Uterus (tissue), 4 donors: ENCODE results near the gene CES4A. TPM values are rescaled to one million over a fixed set of nuclear protein-coding genes. Genes with fewer than 3 reads are reported as not detected.
A peak's percentile ranks its signal among the peaks of the same experiment; 100 is the strongest.

Experiments used
- DNase-seq, 2 donors: peaks; one replicate each; pipeline ENCODE4 v3.0.0-alpha.2; 2019 to 2020
- H3K27ac ChIP-seq, 2 donors: fragments of 200-600 bp; sonication (generic); 1 replicate in 1 of 2; 2 replicates in 1 of 2; pipeline ENCODE4 v1.5.1; 2016 to 2018
- H3K27me3 ChIP-seq, 2 donors: fragments of 200-600 bp; sonication (generic); one replicate each; pipeline ENCODE4 v1.5.1; 2018 to 2019; ENCODE audit warnings: control low read depth in 1 of 2
- H3K36me3 ChIP-seq, 2 donors: fragments of 200-600 bp; sonication (generic); one replicate each; pipeline ENCODE4 v1.5.1; 2019; ENCODE audit warnings: control low read depth in 1 of 2
- H3K4me1 ChIP-seq, 2 donors: fragments of 200-600 bp; sonication (generic); one replicate each; pipeline ENCODE4 v1.5.1; 2018 to 2019; ENCODE audit warnings: control low read depth in 1 of 2
- H3K4me3 ChIP-seq, 2 donors: fragments of 200-600 bp; sonication (generic); 1 replicate in 1 of 2; 2 replicates in 1 of 2; pipeline ENCODE4 v1.5.1; 2018 to 2019; ENCODE audit warnings: mild to moderate bottlenecking in 1 of 2
- H3K9me3 ChIP-seq, 2 donors: fragments of 200-600 bp; sonication (generic); one replicate each; pipeline ENCODE4 v1.5.1; 2019; ENCODE audit warnings: control low read depth in 1 of 2
- POLR2A ChIP-seq, 2 donors: fragments of 450-650 bp; IDR thresholded peaks; one replicate each; pipeline ENCODE4 v1.6.1; 2016; ENCODE audit warnings: antibody characterized with exemption in 2 of 2, mild to moderate bottlenecking in 1 of 2, moderate library complexity in 1 of 2
- intact Hi-C: fragments of 100-400 bp; cut with DNase I; formaldehyde crosslinking; loops from one replicate; pipeline ENCODE4 v1.15.1; 2023; ENCODE audit warnings: low total_unique reads
- total RNA-seq, 4 donors: library from RNA; depleted of rRNA in 3 of 4; stranded (reverse); fragments of >200 nt in 3 of 4; gene quantifications; one replicate each; pipeline versions ENCODE4 v1.1.0 to v1.2.4, GENCODE V29; 2014 to 2023
- TF ChIP-seq, protein P1 (sequence below), 4 experiments: fragments of 200-600 bp in 2 of 4; fragments of 450-650 bp in 2 of 4; sonication (generic) in 2 of 4; IDR thresholded peaks; one replicate each; pipeline ENCODE4 v1.5.1; 2016 to 2019; ENCODE audit warnings: antibody characterized with exemption in 4 of 4, mild to moderate bottlenecking in 2 of 4, moderate library complexity in 1 of 4
- donor health status: DM: yes; HTN: yes; CAD: no.

Gene CES4A
- total RNA-seq, 4 donors from 2014 or later: 0.29 to 9.6 (median 5.4) TPM

DNA sequence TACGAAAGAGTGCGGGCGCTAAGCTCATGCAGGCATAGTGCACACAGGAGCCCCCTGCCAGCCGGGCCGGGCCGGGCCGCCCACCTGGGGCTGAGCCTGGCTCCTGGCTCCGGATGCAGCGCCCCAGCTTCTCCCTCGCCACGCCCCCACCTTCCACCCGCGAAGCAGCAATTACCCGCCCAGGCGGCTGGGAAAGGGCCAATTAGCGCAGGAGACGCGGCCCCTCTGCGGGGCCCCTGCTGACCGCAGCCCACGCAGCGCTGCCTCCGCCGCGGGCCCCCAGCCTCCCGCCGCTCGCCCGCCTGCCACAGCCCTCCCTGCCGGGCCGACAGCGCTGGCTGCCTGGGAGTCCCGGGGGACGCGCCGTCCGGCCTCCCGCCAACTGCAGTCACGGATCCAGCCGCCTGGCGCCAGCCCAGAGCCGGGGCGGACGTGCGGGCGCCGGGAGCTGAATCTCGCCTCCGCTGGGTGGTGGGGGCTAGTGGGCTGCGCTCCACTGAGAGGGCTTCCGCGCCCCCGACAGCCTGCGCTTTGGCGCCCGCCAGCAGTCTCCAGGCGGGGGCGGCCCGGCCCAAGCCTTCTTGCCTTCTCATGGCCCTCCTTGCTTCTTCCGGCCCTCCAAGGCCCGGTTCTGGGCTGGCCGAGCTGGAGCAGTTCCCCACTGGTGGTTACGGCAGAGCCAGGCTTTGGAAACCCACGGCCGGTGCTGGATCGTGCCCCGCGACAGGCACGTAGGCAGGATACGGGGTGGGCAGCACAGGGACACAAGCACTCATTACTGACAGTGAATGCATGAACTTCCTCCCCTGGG lies 25.6 kb downstream of the CES4A start:
- intact Hi-C loops: no loop called here
- no peaks in the 10 kb centered on the region for H3K9me3 ChIP-seq
- H3K36me3 ChIP-seq: no peaks in the 10 kb centered on the region
- H3K4me3 ChIP-seq: peak overlapping the region; percentile 40 to 49
- TF ChIP-seq, protein P1, sequence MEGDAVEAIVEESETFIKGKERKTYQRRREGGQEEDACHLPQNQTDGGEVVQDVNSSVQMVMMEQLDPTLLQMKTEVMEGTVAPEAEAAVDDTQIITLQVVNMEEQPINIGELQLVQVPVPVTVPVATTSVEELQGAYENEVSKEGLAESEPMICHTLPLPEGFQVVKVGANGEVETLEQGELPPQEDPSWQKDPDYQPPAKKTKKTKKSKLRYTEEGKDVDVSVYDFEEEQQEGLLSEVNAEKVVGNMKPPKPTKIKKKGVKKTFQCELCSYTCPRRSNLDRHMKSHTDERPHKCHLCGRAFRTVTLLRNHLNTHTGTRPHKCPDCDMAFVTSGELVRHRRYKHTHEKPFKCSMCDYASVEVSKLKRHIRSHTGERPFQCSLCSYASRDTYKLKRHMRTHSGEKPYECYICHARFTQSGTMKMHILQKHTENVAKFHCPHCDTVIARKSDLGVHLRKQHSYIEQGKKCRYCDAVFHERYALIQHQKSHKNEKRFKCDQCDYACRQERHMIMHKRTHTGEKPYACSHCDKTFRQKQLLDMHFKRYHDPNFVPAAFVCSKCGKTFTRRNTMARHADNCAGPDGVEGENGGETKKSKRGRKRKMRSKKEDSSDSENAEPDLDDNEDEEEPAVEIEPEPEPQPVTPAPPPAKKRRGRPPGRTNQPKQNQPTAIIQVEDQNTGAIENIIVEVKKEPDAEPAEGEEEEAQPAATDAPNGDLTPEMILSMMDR (IDR thresholded peaks at IDR 0.05): peak in 3 of 4 experiments; percentile 27 to 54 (median 33)
- peak in 1 of 2 donors; percentile 50 for TF ChIP-seq POLR2A (IDR thresholded peaks at IDR 0.05)
- H3K27me3 ChIP-seq: no peaks in the 10 kb centered on the region
- peak; percentile 80 to 90 for DNase-seq
- peaks cover 0 to 8% of the 10 kb centered on the region in 2 donors for H3K4me1 ChIP-seq
- H3K27ac ChIP-seq: peak overlapping the region; percentile 54 to 78

DNA sequence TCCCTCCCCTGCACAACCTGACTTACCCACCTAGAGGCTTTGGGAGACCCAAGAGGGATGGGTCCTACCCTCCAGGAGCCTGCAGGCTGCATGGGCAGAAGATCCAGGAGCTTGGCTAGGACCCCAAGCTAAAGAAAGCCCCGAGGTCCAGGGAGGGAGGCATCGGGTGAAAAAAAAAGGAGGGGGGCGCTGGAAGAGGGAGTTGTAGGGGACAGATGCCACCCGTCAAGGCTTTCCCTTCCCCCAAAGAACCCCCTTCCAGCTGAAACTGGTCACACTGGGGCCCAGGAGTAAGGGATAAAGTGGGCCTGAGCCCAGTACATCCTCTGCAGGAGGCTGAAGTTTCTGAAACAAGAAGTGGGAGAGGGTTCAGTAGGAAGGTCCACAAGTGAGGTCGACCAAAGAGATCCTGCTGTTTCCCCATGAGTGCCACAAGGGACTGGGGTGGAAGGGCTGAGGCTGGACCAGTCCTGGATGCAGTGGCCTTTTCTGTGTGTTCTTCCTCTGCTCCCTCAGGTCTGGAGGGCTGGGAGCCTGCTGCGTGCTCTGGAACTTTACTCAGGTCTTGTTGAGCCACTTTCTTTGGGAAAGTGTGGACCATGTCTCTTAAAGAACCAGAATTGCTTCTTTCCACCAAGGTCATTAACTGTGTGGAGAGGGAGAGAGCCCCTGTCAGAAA lies 26.4 kb downstream of the CES4A start:
- Histone ChIP-seq H3K27me3 (no peaks in the 10 kb centered on the region), H3K36me3 (no peaks in the 10 kb centered on the region), H3K27ac (peak overlapping the region; percentile 54 to 78), H3K4me1 (peaks cover 0 to 8% of the 10 kb centered on the region in 2 donors), H3K9me3 (no peaks in the 10 kb centered on the region), H3K4me3 (peak overlapping the region in 1 of 2 donors; percentile 49)
- TF ChIP-seq, protein P1 (IDR thresholded peaks at IDR 0.05): no peak
- TF ChIP-seq POLR2A (IDR thresholded peaks at IDR 0.05): no peak
- DNase-seq: peak in 1 of 2 donors; percentile 4
- intact Hi-C loops: no loop called here

DNA sequence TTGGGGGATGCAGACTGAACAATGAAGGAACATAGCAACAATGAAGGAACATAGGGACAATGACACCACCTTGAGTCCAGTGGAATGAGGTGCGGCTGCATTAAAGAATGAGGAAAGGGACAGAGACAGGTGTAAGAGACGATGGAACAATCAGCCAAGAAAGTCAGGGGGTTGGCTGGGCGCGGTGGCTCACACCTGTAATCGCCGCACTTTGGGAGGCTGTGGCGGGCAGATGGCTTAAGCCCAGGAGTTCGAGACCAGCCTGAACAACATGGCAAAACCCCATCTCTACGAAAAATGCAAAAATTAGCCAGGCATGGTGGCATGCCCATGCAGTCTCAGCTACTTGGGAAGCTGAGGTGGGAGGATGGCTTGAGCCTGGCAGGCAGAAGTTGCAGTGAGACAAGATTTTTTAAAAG lies 26.9 kb downstream of the CES4A start:
- Histone ChIP-seq H3K27me3 (no peaks in the 10 kb centered on the region), H3K27ac (no peak overlapping the region), H3K36me3 (no peaks in the 10 kb centered on the region), H3K9me3 (no peaks in the 10 kb centered on the region), H3K4me1 (peaks cover 0 to 8% of the 10 kb centered on the region in 2 donors), H3K4me3 (no peak overlapping the region)
- intact Hi-C loops: no loop called here
- TF ChIP-seq POLR2A (IDR thresholded peaks at IDR 0.05): no peak
- TF ChIP-seq, protein P1 (IDR thresholded peaks at IDR 0.05): no peak
- DNase-seq: peak in 1 of 2 donors; percentile 7

DNA sequence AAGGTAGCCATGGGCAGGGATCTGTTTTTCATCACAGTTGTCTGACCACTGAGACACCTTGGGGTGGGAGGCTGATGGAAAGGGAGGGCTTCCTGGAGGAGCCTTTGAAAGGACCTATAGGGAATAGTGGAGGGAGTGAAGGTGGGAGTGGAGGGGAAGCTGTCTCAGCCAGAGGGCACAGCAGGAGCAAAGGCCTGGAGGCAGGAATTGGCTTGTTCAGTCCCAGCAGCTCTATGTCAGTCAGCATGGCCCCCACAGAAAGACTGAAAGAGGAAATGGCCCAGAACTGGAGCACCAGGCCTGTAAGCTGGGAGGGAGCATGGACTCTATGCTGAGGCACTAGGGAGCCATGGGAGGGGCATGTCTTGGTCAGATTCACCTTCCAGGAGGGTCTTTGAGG lies 27.8 kb downstream of the CES4A start:
- Histone ChIP-seq H3K36me3 (no peaks in the 10 kb centered on the region), H3K4me1 (peaks cover 0 to 8% of the 10 kb centered on the region in 2 donors), H3K27ac (no peak overlapping the region), H3K27me3 (no peaks in the 10 kb centered on the region), H3K4me3 (no peak overlapping the region), H3K9me3 (no peaks in the 10 kb centered on the region)
- intact Hi-C loops: no loop called here
- no peak for TF ChIP-seq POLR2A (IDR thresholded peaks at IDR 0.05)
- TF ChIP-seq, protein P1 (IDR thresholded peaks at IDR 0.05): no peak
- peak in 1 of 2 donors; percentile 9 for DNase-seq
